Astrocyte of the hippocampus (primary cell): ENCODE results near the gene GSPT1.
"Not testable (repeated sequence)": the region's sequence is repeated elsewhere in the genome, so short reads cannot be mapped to it uniquely, and the experiment has no call there.

Source experiments
- DNase-seq: peaks from one replicate; pipeline ENCODE4 v3.0.0; 2011; ENCODE audit warnings: low read depth, low spot score

GSPT1 gene

GRCh38 chr16:11915644-11916523 is at the start of gene GSPT1:
Gene GSPT1, minus strand, starts transcription at chr16:11915956. Its CDS starts 236 bp downstream, at chr16:11915720.
- DNase-seq, result peak; percentile 100

- DNase-seq, result peak; percentile 21
Observed at GRCh38 chr16:11964761-11965551, 49.2 kb upstream of the GSPT1 start, which contains the start of gene TNFRSF17. Gene TNFRSF17, plus strand, starts transcription at chr16:11965210. Its CDS starts 115 bp downstream, at chr16:11965325.

- no peak for DNase-seq
Observed at GRCh38 chr16:11963706-11964105, 48.0 kb upstream of the GSPT1 start.

GRCh38 chr16:11962978-11963377 is 47.2 kb upstream of the GSPT1 start:
- DNase-seq, result not testable (repeated sequence)

GRCh38 chr16:11962457-11962856 is 46.7 kb upstream of the GSPT1 start:
- DNase-seq, result not testable (repeated sequence)

GRCh38 chr16:11957591-11958395 is 42.0 kb upstream of the GSPT1 start:
- DNase-seq, result no peak

- DNase-seq, result no peak
Observed at GRCh38 chr16:11956558-11956957, 40.8 kb upstream of the GSPT1 start.

GRCh38 chr16:11955713-11956123 is 40.0 kb upstream of the GSPT1 start:
- DNase-seq, result peak; percentile 79

- DNase-seq, result not testable (repeated sequence)
Observed at GRCh38 chr16:11953576-11953975, 37.8 kb upstream of the GSPT1 start.

- DNase-seq, result no peak
Observed at GRCh38 chr16:11950388-11950787, 34.6 kb upstream of the GSPT1 start.

GRCh38 chr16:11949527-11949926 is 33.8 kb upstream of the GSPT1 start:
- DNase-seq, result peak; percentile 65

- no peak for DNase-seq
Observed at GRCh38 chr16:11948819-11949218, 33.1 kb upstream of the GSPT1 start.

- peak; percentile 32 for DNase-seq
Observed at GRCh38 chr16:11946433-11946832, 30.7 kb upstream of the GSPT1 start.

- DNase-seq, result not testable (repeated sequence)
Observed at GRCh38 chr16:11941945-11942344, 26.2 kb upstream of the GSPT1 start, which contains the start of gene NPIPB2. Gene NPIPB2, minus strand, starts transcription at chr16:11942045. Its CDS starts 0 bp downstream, at chr16:11942045.

GRCh38 chr16:11927350-11927749 is 11.6 kb upstream of the GSPT1 start:
- DNase-seq, result not testable (repeated sequence)

GRCh38 chr16:11924046-11924445 is 8.3 kb upstream of the GSPT1 start:
- not testable (repeated sequence) for DNase-seq

- DNase-seq, result peak; percentile 25
Observed at GRCh38 chr16:11916524-11917285, 949 bp upstream of the GSPT1 start.

GRCh38 chr16:11915114-11915643 is 577 bp downstream of the GSPT1 start:
- peak; percentile 65 for DNase-seq

GRCh38 chr16:11914210-11915113 is 1.3 kb downstream of the GSPT1 start:
- DNase-seq, result peak; percentile 53
